HEK293 (cell line): ENCODE results near the gene BBOX1.
A peak's percentile ranks its signal among the peaks of the same experiment; 100 is the strongest.

Experiments used
- GLIS1 ChIP-seq: fragments of 450-650 bp; formaldehyde crosslinking; IDR thresholded peaks from 2 replicates; pipeline ENCODE4 v1.5.1; 2016; ENCODE audit warnings: missing biosample characterization, missing genetic modification characterization
- IKZF3 ChIP-seq: fragments of 450-650 bp; IDR thresholded peaks from 2 replicates; pipeline ENCODE4 v1.5.0; 2018; ENCODE audit warnings: missing biosample characterization, mild to moderate bottlenecking, missing genetic modification characterization, moderate library complexity
- KLF10 ChIP-seq: fragments of 450-650 bp; IDR thresholded peaks from 2 replicates; pipeline ENCODE4 v1.5.1; 2018; ENCODE audit warnings: missing biosample characterization, mild to moderate bottlenecking, missing genetic modification characterization
- MEIS1 ChIP-seq: sonication (generic); formaldehyde crosslinking; IDR thresholded peaks from 2 replicates; pipeline ENCODE4 v1.8.1; 2022; ENCODE audit warnings: missing genetic modification reagents, mild to moderate bottlenecking, borderline replicate concordance
- OVOL3 ChIP-seq: fragments of 450-650 bp; formaldehyde crosslinking; IDR thresholded peaks from 2 replicates; pipeline ENCODE4 v1.5.1; 2016; ENCODE audit warnings: missing biosample characterization, missing genetic modification characterization
- RBAK ChIP-seq: fragments of 450-650 bp; formaldehyde crosslinking; IDR thresholded peaks from 2 replicates; pipeline ENCODE4 v1.5.1; 2016; ENCODE audit warnings: missing biosample characterization, missing genetic modification characterization
- SCRT1 ChIP-seq: fragments of 450-650 bp; formaldehyde crosslinking; IDR thresholded peaks from 2 replicates; pipeline ENCODE4 v1.5.1; 2016; ENCODE audit warnings: missing biosample characterization, missing genetic modification characterization, borderline replicate concordance
- SP3 ChIP-seq: fragments of 450-650 bp; formaldehyde crosslinking; IDR thresholded peaks from 2 replicates; pipeline ENCODE4 v1.5.1; 2016; ENCODE audit warnings: missing biosample characterization, missing genetic modification characterization
- ZBTB17 ChIP-seq: fragments of 450-650 bp; formaldehyde crosslinking; IDR thresholded peaks from 2 replicates; pipeline ENCODE4 v1.5.1; 2016; ENCODE audit warnings: missing biosample characterization, missing genetic modification characterization
- ZBTB8A ChIP-seq: fragments of 450-650 bp; formaldehyde crosslinking; IDR thresholded peaks from 2 replicates; pipeline ENCODE4 v1.5.1; 2016; ENCODE audit warnings: missing biosample characterization, missing genetic modification characterization
- ZFP41 ChIP-seq: fragments of 450-650 bp; formaldehyde crosslinking; IDR thresholded peaks from 2 replicates; pipeline ENCODE4 v1.5.1; 2016; ENCODE audit warnings: missing biosample characterization, missing genetic modification characterization, borderline replicate concordance
- ZNF157 ChIP-seq: fragments of 450-650 bp; formaldehyde crosslinking; IDR thresholded peaks from 2 replicates; pipeline ENCODE4 v1.5.1; 2016; ENCODE audit warnings: missing biosample characterization, missing genetic modification characterization
- ZNF214 ChIP-seq: fragments of 450-650 bp; formaldehyde crosslinking; IDR thresholded peaks from 2 replicates; pipeline ENCODE4 v1.5.1; 2017; ENCODE audit warnings: missing biosample characterization, mild to moderate bottlenecking, missing genetic modification characterization, borderline replicate concordance
- ZNF23 ChIP-seq: fragments of 450-650 bp; formaldehyde crosslinking; IDR thresholded peaks from 2 replicates; pipeline ENCODE4 v1.5.1; 2016; ENCODE audit warnings: missing biosample characterization, missing genetic modification characterization, borderline replicate concordance
- ZNF350 ChIP-seq: fragments of 450-650 bp; formaldehyde crosslinking; IDR thresholded peaks from 2 replicates; pipeline ENCODE4 v1.5.0; 2017; ENCODE audit warnings: missing biosample characterization, mild to moderate bottlenecking, missing genetic modification characterization
- ZNF366 ChIP-seq: fragments of 450-650 bp; formaldehyde crosslinking; conservative IDR thresholded peaks from 2 replicates; pipeline ENCODE4 v1.5.1; 2016; ENCODE audit warnings: missing biosample characterization, missing genetic modification characterization
- ZNF394 ChIP-seq: fragments of 450-650 bp; formaldehyde crosslinking; IDR thresholded peaks from 2 replicates; pipeline ENCODE4 v1.5.1; 2016; ENCODE audit warnings: missing biosample characterization, missing genetic modification characterization, mild to moderate bottlenecking, moderate library complexity, borderline replicate concordance
- ZNF426 ChIP-seq: fragments of 450-650 bp; formaldehyde crosslinking; IDR thresholded peaks from 2 replicates; pipeline ENCODE4 v1.5.1; 2017; ENCODE audit warnings: missing biosample characterization, missing genetic modification characterization, mild to moderate bottlenecking, inconsistent platforms, moderate library complexity
- ZNF529 ChIP-seq: fragments of 450-650 bp; formaldehyde crosslinking; IDR thresholded peaks from 2 replicates; pipeline ENCODE4 v1.5.1; 2017; ENCODE audit warnings: missing genetic modification characterization, missing biosample characterization; ENCODE audit not compliant: insufficient replicate concordance
- ZNF561 ChIP-seq: fragments of 450-650 bp; IDR thresholded peaks from 2 replicates; pipeline ENCODE4 v1.5.1; 2018; ENCODE audit warnings: missing biosample characterization, missing genetic modification characterization, borderline replicate concordance
- ZNF596 ChIP-seq: fragments of 450-650 bp; IDR thresholded peaks from 2 replicates; pipeline ENCODE4 v1.5.0; 2018; ENCODE audit warnings: missing biosample characterization, mild to moderate bottlenecking, missing genetic modification characterization, moderate library complexity
- ZNF624 ChIP-seq: fragments of 450-650 bp; formaldehyde crosslinking; IDR thresholded peaks from 2 replicates; pipeline ENCODE4 v1.5.1; 2017; ENCODE audit warnings: missing biosample characterization, missing genetic modification characterization
- ZNF626 ChIP-seq: fragments of 450-650 bp; sonication (Bioruptor Pico); formaldehyde crosslinking; IDR thresholded peaks from 2 replicates; pipeline ENCODE4 v1.5.1; 2018; ENCODE audit warnings: missing biosample characterization, missing genetic modification characterization, inconsistent platforms
- ZXDB ChIP-seq: fragments of 450-650 bp; formaldehyde crosslinking; IDR thresholded peaks from 2 replicates; pipeline ENCODE4 v1.5.1; 2016; ENCODE audit warnings: missing biosample characterization, missing genetic modification characterization
- TF ChIP-seq, protein P1 (sequence below): fragments of 450-650 bp; formaldehyde crosslinking; IDR thresholded peaks from 2 replicates; pipeline ENCODE4 v1.5.1; 2016; ENCODE audit warnings: missing biosample characterization, missing genetic modification characterization
- TF ChIP-seq, protein P2 (sequence below): fragments of 450-650 bp; formaldehyde crosslinking; IDR thresholded peaks from 2 replicates; pipeline ENCODE4 v1.5.1; 2017; ENCODE audit warnings: missing biosample characterization, mild to moderate bottlenecking, missing genetic modification characterization, moderate library complexity
- TF ChIP-seq, protein P3 (sequence below): fragments of 450-650 bp; formaldehyde crosslinking; IDR thresholded peaks from 2 replicates; pipeline ENCODE4 v1.5.1; 2017; ENCODE audit warnings: missing biosample characterization, missing genetic modification characterization
- TF ChIP-seq, protein P4 (sequence below): fragments of 450-650 bp; formaldehyde crosslinking; IDR thresholded peaks from 2 replicates; pipeline ENCODE4 v1.5.1; 2016; ENCODE audit warnings: missing biosample characterization, missing genetic modification characterization
- TF ChIP-seq, protein P5 (sequence below): fragments of 450-650 bp; formaldehyde crosslinking; IDR thresholded peaks from 2 replicates; pipeline ENCODE4 v1.5.1; 2017; ENCODE audit warnings: missing biosample characterization, missing genetic modification characterization
- TF ChIP-seq, protein P6 (sequence below): fragments of 450-650 bp; formaldehyde crosslinking; optimal IDR thresholded peaks from 2 replicates; pipeline ENCODE3; 2016; ENCODE audit warnings: missing biosample characterization, mild to moderate bottlenecking, missing genetic modification characterization

Gene BBOX1

DNA sequence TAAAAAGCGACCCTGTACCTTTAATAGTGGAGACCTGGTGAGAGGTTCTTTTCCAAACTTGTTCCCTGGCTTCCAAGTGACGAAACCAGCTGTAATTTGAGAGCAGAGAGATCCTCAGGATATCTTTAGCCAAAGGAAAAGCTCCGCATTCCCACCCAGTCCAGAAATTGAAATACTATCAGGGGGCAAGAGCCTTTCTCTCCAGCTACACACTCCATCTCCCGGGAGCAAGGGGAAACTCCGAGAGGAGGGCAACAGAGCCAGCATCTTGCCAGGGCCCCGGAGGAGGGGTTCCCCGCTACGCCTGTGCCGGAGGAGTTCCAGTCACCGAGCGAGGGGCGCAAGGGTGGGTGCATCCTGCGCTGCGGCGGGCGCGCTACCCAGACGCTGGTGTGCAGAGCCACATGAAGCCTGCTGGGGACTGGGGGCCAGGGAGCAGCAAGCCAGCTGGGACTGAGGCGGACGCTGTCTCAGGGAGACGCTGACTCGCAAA lies 46.6 kb upstream of the BBOX1 start, which contains the start of gene FIBIN (continued):
- TF ChIP-seq ZNF626 (tag by site-specific recombination), result no peak
- TF ChIP-seq OVOL3 (tag by site-specific recombination), result no peak
- no peak for TF ChIP-seq SCRT1 (tag by site-specific recombination)
- TF ChIP-seq ZNF596, result no peak
- no peak for TF ChIP-seq SP3 (tag by site-specific recombination)
- peak; percentile 32; the same call in 1 of the 2 replicates for TF ChIP-seq ZNF394 (tag by site-specific recombination)
- TF ChIP-seq, protein P1, sequence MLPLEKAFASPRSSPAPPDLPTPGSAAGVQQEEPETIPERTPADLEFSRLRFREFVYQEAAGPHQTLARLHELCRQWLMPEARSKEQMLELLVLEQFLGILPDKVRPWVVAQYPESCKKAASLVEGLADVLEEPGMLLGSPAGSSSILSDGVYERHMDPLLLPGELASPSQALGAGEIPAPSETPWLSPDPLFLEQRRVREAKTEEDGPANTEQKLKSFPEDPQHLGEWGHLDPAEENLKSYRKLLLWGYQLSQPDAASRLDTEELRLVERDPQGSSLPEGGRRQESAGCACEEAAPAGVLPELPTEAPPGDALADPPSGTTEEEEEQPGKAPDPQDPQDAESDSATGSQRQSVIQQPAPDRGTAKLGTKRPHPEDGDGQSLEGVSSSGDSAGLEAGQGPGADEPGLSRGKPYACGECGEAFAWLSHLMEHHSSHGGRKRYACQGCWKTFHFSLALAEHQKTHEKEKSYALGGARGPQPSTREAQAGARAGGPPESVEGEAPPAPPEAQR (tag by site-specific recombination), result no peak
- TF ChIP-seq, protein P2, sequence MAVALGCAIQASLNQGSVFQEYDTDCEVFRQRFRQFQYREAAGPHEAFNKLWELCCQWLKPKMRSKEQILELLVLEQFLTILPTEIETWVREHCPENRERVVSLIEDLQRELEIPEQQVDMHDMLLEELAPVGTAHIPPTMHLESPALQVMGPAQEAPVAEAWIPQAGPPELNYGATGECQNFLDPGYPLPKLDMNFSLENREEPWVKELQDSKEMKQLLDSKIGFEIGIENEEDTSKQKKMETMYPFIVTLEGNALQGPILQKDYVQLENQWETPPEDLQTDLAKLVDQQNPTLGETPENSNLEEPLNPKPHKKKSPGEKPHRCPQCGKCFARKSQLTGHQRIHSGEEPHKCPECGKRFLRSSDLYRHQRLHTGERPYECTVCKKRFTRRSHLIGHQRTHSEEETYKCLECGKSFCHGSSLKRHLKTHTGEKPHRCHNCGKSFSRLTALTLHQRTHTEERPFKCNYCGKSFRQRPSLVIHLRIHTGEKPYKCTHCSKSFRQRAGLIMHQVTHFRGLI (tag by site-specific recombination), result no peak
- TF ChIP-seq MEIS1, result no peak
- peak; percentile 44; the same call in 1 of the 2 replicates for TF ChIP-seq IKZF3 (tag by site-specific recombination)
- TF ChIP-seq, protein P3, sequence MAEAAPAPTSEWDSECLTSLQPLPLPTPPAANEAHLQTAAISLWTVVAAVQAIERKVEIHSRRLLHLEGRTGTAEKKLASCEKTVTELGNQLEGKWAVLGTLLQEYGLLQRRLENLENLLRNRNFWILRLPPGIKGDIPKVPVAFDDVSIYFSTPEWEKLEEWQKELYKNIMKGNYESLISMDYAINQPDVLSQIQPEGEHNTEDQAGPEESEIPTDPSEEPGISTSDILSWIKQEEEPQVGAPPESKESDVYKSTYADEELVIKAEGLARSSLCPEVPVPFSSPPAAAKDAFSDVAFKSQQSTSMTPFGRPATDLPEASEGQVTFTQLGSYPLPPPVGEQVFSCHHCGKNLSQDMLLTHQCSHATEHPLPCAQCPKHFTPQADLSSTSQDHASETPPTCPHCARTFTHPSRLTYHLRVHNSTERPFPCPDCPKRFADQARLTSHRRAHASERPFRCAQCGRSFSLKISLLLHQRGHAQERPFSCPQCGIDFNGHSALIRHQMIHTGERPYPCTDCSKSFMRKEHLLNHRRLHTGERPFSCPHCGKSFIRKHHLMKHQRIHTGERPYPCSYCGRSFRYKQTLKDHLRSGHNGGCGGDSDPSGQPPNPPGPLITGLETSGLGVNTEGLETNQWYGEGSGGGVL (tag by site-specific recombination), result peak; percentile 20; the same call in 1 of the 2 replicates
- TF ChIP-seq, protein P4, sequence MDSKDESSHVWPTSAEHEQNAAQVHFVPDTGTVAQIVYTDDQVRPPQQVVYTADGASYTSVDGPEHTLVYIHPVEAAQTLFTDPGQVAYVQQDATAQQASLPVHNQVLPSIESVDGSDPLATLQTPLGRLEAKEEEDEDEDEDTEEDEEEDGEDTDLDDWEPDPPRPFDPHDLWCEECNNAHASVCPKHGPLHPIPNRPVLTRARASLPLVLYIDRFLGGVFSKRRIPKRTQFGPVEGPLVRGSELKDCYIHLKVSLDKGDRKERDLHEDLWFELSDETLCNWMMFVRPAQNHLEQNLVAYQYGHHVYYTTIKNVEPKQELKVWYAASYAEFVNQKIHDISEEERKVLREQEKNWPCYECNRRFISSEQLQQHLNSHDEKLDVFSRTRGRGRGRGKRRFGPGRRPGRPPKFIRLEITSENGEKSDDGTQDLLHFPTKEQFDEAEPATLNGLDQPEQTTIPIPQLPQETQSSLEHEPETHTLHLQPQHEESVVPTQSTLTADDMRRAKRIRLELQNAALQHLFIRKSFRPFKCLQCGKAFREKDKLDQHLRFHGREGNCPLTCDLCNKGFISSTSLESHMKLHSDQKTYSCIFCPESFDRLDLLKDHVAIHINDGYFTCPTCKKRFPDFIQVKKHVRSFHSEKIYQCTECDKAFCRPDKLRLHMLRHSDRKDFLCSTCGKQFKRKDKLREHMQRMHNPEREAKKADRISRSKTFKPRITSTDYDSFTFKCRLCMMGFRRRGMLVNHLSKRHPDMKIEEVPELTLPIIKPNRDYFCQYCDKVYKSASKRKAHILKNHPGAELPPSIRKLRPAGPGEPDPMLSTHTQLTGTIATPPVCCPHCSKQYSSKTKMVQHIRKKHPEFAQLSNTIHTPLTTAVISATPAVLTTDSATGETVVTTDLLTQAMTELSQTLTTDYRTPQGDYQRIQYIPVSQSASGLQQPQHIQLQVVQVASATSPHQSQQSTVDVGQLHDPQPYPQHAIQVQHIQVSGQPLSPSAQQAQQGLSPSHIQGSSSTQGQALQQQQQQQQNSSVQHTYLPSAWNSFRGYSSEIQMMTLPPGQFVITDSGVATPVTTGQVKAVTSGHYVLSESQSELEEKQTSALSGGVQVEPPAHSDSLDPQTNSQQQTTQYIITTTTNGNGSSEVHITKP, result no peak
- no peak for TF ChIP-seq ZNF529 (tag by site-specific recombination)
- TF ChIP-seq ZFP41 (tag by site-specific recombination), result no peak
- TF ChIP-seq ZBTB17 (tag by site-specific recombination), result peak; percentile 45; the same call in 1 of the 2 replicates
- no peak for TF ChIP-seq ZNF214 (tag by site-specific recombination)
- no peak for TF ChIP-seq ZNF157 (tag by site-specific recombination)
- no peak for TF ChIP-seq ZNF426 (tag by site-specific recombination)
- TF ChIP-seq ZXDB, result peak; percentile 35; the same call in 1 of the 2 replicates
- TF ChIP-seq ZNF350, result no peak
- 0 out of 2 replicates have a peak, but pooled peaks have one; percentile 13 for TF ChIP-seq ZBTB8A (tag by site-specific recombination)
- TF ChIP-seq ZNF366 (tag by site-specific recombination), result no peak
- TF ChIP-seq, protein P5, sequence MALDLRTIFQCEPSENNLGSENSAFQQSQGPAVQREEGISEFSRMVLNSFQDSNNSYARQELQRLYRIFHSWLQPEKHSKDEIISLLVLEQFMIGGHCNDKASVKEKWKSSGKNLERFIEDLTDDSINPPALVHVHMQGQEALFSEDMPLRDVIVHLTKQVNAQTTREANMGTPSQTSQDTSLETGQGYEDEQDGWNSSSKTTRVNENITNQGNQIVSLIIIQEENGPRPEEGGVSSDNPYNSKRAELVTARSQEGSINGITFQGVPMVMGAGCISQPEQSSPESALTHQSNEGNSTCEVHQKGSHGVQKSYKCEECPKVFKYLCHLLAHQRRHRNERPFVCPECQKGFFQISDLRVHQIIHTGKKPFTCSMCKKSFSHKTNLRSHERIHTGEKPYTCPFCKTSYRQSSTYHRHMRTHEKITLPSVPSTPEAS (tag by site-specific recombination), result no peak
- no peak for TF ChIP-seq ZNF23
- no peak for TF ChIP-seq RBAK (tag by site-specific recombination)
- TF ChIP-seq GLIS1 (tag by site-specific recombination), result no peak
- 0 out of 2 replicates have a peak, but pooled peaks have one; percentile 37 for TF ChIP-seq ZNF561 (tag by site-specific recombination)
- no peak for TF ChIP-seq ZNF624 (tag by site-specific recombination)
- TF ChIP-seq, protein P6, sequence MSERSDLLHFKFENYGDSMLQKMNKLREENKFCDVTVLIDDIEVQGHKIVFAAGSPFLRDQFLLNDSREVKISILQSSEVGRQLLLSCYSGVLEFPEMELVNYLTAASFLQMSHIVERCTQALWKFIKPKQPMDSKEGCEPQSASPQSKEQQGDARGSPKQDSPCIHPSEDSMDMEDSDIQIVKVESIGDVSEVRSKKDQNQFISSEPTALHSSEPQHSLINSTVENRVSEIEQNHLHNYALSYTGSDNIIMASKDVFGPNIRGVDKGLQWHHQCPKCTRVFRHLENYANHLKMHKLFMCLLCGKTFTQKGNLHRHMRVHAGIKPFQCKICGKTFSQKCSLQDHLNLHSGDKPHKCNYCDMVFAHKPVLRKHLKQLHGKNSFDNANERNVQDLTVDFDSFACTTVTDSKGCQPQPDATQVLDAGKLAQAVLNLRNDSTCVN (tag by site-specific recombination), result peak; percentile 8
- TF ChIP-seq KLF10 (tag by site-specific recombination), result no peak
